Measurements from ENCODE around the gene SMIM22.

Gene SMIM22

DNA sequence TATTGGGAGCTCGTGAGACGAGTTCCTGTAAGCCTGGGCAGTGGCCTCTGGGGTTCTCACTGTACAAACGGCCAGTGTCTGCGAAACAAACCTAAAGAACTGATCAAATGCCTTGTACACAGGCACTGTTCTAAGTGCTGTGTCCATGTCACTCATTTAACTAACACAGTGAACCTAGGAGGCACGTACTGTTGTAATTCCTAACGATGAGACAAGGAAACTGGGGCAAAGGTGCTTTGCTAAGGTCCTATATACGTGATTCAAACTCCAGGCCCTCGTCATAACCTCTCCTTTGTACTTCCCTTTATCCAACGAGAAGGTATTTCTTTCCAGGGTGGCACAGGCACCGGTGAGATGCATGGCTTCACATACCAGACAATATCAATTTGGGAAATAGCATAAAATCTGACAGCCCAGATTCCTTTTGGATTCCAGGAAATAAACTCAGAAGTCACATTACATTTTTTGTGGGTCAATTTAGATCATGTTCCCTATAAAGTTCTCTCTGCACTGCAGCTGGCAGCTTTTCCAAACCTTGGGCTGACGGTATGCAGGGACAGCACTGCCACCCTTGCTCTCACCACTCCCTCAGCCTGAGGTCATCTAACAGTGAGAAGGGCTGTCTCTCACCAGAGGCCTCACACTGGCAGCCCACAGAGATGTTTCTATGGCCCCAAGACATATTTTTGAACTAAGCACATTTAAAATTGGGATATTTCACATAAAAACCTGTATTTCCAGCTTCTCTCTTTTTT is 33.6 kb downstream of the SMIM22 start:
- no peak for DNase-seq

DNA sequence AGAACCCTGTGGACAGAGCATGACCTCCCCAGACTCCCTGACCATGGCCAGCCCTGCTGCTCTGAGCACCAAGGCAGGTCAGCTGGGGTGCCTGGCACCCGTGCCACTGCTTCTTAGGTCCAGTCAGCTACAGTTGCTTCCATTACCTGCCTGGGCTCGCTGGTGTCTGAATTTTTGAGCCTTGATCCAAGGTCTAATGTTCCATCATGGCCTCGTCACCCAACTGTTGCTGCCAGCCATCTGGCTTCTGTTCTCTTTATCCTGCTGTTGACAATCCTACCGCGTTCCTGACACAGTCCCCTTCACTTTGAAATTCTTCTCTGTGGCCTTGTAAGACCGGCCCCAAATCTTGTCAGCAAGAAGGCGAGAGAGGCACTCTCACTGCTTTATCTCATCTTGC is 35.2 kb downstream of the SMIM22 start:
- no peak for DNase-seq

DNA sequence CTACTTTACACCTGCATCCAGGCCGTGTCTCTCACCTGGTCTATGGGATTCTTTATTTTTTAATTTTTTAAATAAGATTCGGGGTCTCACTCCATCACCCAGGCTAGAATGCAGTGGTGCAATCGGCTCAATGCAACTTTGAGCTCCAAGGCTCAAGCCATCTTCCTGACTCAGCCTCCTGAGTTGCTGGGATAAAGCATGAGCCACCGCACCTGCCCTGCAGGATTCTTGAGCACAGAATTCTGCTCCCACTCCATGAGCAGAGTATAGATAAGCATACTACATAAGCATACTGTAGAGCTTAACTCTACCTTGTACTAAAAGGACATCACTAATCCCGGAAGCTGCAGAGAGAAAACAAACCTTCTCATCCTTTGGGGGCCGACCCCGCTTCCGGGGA is 36.4 kb downstream of the SMIM22 start:
- DNase-seq, result no peak

DNA sequence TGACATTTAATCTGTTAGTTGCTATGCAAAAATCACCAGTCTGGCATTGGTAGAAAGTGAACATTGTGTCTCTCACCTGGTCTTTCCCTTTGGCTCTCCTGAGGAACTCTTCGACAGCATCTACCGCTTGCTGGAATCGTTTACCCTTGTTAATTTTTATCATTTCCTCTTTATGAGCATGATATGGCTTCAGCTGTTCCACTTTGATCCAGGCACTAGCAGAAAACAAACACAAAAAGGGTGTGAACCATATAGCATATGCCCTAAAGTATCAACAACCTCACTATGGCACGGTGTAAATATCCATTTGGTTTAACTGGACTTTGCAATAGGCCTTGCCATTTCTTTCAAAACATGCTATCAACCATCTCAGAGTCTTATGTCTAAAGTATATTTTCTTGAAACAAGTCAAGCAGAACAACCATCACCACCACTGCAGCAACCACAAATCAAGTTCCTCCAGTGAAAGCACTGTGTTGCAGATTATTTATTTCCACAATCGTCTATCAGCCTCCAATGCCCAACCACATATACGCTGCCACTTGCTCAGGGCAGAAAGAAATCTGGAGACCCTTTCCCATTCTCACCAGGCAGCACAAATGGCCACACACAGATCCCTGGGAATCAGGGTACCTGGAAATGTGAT is 37.7 kb downstream of the SMIM22 start:
- DNase-seq, result no peak

DNA sequence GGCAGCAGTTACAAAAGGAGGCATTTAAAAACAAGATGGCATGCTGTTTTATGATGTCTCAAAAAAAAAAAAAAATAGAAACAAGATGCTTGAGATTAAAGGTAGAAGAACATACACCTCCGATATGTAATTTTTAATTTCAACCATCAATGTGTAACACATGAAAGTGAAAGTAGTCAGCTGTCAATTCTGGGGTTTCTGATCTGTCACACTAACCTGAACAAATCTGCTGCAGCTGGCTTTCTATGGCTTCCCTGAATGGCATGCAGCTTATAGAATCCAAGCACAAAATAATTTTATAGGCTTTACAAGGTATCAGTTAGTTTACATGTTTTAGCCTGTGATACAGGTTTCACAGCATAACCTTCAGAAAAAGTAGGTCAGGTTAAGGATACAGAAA is 38.4 kb downstream of the SMIM22 start:
- DNase-seq, result no peak

DNA sequence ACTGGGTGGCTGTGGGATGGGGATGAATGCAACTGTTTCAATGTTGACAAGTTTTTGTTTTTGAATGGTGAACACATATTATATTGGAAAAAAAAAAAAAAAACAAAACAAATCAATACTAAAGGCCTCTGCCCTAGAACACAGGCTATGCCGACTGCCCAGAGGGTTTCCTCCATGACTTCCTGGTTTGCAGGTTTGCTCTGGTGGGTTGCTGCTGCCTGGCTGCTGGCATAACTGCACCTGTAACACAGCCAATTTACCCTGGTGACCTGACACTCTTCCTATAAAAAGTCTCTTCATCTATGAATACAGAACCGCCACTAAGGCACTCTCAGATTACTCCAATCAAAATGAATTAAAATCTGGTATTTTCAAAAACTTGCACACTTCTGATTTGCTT is 41.6 kb downstream of the SMIM22 start:
- DNase-seq, result no peak

DNA sequence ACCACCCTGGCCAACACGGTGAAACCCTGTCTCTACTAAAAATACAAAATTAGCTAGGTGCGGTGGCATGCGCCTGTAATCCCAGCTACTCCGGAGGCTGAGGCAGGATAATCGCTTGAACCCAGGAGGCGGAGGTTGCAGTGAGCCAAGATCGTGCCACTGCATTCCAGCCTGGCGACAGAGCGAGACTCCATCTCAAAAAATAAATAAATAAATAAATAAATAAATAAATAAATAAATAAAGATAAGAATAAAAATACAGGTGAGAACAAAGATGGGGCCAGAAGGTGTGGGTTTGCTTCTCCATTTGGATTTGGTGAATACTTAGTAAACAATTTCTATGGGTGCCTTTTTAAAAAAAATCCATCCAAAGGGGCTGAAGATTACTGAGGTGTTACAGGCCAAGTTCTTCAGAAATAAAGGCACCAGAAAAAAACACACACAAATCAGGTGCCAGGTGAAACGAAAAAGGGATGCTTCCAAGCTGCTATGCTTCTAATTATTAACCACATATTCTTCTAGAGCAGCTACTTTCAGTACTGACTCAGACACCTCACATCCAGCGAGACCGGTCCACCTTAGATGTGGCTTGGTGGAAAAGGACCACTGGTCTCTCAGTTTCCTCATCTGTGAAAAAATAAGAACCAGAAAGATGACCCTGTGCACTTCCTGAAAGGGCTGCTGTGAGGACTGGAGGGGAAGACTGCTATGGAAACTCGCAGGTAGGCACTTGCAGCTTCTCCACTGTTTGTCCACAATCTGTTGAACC is 42.7 kb downstream of the SMIM22 start:
- no peak for DNase-seq

DNA sequence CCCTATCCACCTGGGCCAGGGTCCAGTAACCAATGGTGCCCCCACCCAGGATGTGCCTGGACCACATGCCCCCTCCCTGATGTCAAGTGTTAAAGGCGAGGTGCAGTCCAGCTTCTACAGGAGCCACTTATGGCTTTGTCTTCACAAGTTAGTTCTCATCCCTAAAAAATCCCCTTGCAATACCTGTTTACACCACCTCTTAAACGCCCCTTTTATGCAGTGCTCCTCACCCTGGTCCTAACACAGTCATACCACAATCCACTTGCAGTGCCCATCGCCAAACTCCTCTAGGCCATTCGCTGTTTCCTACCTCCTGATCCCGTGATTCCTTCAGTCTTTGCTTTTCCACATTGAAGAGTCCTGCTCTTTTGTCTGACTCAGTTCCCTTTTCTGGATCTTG is 44.8 kb downstream of the SMIM22 start:
- DNase-seq, result no peak

DNA sequence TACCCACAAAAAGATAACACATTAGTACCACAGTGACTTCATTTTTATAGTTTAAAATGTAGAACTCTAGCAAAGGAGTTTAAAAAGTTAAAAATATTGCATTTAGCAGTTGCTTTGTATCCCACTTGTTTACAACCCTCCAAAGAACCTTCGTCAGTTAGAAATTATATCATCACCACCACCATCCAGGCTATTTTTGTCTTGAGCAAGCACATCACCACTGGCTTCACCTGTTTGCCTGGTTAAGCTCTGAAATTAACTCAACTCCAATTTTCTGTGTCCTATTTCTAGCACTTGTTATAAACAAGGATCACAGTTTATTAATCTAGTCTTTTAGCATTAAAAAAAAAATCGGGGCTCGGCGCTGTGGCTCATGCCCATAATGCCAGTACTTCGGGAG is 45.8 kb downstream of the SMIM22 start:
- DNase-seq, result no peak

Data from NCI-H526 treated with DMSO at 0.1 percent for 48 hours (cell line).